Measurements from ENCODE around the gene CYP2D6.
"Not testable (repeated sequence)": the region's sequence is repeated elsewhere in the genome, so short reads cannot be mapped to it uniquely, and the experiment has no call there.

Gene CYP2D6

DNA sequence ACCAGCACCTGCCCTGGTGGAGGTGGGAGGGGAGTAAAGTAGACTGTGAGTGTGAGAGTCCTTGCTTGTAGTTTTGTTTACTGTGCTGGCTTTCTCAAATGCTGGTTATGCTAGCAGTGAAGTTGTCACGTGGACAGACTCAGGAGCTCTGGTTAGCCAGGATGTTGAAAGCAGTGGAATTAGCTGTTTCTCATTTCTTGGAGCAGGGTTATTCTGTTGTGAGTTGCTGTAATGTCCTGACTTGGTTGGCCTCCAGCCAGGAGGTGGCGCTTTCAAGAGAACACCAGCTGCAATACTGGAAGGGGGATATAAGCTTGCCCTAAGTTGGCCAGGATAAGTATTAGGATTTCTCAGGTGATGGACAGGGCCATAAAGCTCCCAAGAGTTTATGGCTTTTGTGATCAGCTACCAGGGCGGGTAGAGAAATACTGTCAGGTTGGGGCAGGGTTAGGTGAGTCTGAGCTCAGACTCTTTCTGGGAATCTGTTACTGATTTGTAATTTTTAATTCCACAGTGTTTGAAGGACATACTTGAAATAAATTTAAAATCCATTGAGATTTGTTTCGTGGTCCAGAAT lies 13.7 kb downstream of the CYP2D6 start:
- ChIA-PET POLR2A (no interaction called here), CTCF (interaction anchor here (0.8 to 1.9 kb wide), 3 partner anchors 26 to 151 kb away, joined by 3 to 5 read pairs (median 4); no protein-coding TSS in a partner anchor)
- TF ChIP-seq, protein P1, sequence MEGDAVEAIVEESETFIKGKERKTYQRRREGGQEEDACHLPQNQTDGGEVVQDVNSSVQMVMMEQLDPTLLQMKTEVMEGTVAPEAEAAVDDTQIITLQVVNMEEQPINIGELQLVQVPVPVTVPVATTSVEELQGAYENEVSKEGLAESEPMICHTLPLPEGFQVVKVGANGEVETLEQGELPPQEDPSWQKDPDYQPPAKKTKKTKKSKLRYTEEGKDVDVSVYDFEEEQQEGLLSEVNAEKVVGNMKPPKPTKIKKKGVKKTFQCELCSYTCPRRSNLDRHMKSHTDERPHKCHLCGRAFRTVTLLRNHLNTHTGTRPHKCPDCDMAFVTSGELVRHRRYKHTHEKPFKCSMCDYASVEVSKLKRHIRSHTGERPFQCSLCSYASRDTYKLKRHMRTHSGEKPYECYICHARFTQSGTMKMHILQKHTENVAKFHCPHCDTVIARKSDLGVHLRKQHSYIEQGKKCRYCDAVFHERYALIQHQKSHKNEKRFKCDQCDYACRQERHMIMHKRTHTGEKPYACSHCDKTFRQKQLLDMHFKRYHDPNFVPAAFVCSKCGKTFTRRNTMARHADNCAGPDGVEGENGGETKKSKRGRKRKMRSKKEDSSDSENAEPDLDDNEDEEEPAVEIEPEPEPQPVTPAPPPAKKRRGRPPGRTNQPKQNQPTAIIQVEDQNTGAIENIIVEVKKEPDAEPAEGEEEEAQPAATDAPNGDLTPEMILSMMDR (IDR thresholded peaks at IDR 0.05; ENCODE audit: insufficient read depth, low read length, missing control alignments): no peak
- no peak overlapping the region for H3K4me3 ChIP-seq (ENCODE audit: low read depth, low read length)
- no peak for DNase-seq (ENCODE audit: low read depth, low spot score)

- DNase-seq (ENCODE audit: low read depth, low spot score); H3K4me3 ChIP-seq (ENCODE audit: low read depth, low read length); POLR2A ChIA-PET: not testable (repeated sequence)
- CTCF ChIA-PET: interaction anchor here (1.9 kb wide), 1 partner anchor 24 kb away, joined by 5 read pairs; no protein-coding TSS in a partner anchor
These were observed 15.2 kb downstream of the CYP2D6 start for GRCh38 chr22:42115420-42115830.

- DNase-seq (ENCODE audit: low read depth, low spot score): no peak
- ChIA-PET POLR2A (no interaction called here), CTCF (no interaction called here)
- TF ChIP-seq, protein P1 (IDR thresholded peaks at IDR 0.05; ENCODE audit: insufficient read depth, low read length, missing control alignments): peak; percentile 10
- no peak overlapping the region for H3K4me3 ChIP-seq (ENCODE audit: low read depth, low read length)
These were observed 15.9 kb downstream of the CYP2D6 start for GRCh38 chr22:42114721-42115120.

GRCh38 chr22:42112793-42113192 lies 17.8 kb downstream of the CYP2D6 start:
- H3K4me3 ChIP-seq (ENCODE audit: low read depth, low read length); DNase-seq (ENCODE audit: low read depth, low spot score); POLR2A ChIA-PET: not testable (repeated sequence)
- CTCF ChIA-PET: interaction anchor here (1.0 to 4.1 kb wide), 4 partner anchors 22 to 146 kb away, joined by 3 to 33 read pairs (median 6); partner anchors contain the start of gene NDUFA6

GRCh38 chr22:42111798-42112197 lies 18.8 kb downstream of the CYP2D6 start:
- TF ChIP-seq, protein P1 (IDR thresholded peaks at IDR 0.05; ENCODE audit: insufficient read depth, low read length, missing control alignments): no peak
- POLR2A ChIA-PET: no interaction called here
- CTCF ChIA-PET: interaction anchor here (1.0 to 4.1 kb wide), 2 partner anchors 21 to 27 kb away, joined by 4 to 33 read pairs; partner anchors contain the start of gene NDUFA6
- no peak for DNase-seq (ENCODE audit: low read depth, low spot score)
- no peak overlapping the region for H3K4me3 ChIP-seq (ENCODE audit: low read depth, low read length)

DNA sequence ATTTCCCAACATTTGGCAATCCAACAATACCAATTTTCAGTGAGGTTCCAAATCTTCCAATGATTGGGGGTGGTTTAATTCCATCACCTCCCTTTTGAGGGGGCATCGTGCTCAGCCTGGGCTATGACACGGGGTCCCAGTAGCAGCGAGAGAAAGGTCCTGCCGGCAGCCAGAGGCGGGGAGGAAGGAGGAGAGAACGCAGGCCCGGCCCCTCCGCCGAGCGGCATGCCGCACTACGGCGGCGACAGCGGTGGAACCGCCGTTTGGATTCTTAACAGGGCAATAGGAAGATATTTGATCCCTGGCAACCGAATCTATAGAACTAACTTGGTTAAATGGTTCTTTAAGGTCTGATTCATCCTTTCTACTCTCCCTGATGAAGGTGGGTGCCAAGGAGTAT lies 21.8 kb downstream of the CYP2D6 start:
- no peak overlapping the region for H3K4me3 ChIP-seq (ENCODE audit: low read depth, low read length)
- no peak for DNase-seq (ENCODE audit: low read depth, low spot score)
- ChIA-PET CTCF (interaction anchor here (1.2 kb wide), 1 partner anchor 17 kb away, joined by 4 read pairs; no protein-coding TSS in a partner anchor), POLR2A (no interaction called here)
- TF ChIP-seq, protein P1 (IDR thresholded peaks at IDR 0.05; ENCODE audit: insufficient read depth, low read length, missing control alignments): no peak

GRCh38 chr22:42104332-42104860 lies 26.2 kb downstream of the CYP2D6 start:
- POLR2A ChIA-PET; DNase-seq (ENCODE audit: low read depth, low spot score); H3K4me3 ChIP-seq (ENCODE audit: low read depth, low read length): not testable (repeated sequence)
- CTCF ChIA-PET: interaction anchor here (3.1 kb wide), 1 partner anchor 13 kb away, joined by 17 read pairs; the partner anchor contains the start of gene NDUFA6

DNA sequence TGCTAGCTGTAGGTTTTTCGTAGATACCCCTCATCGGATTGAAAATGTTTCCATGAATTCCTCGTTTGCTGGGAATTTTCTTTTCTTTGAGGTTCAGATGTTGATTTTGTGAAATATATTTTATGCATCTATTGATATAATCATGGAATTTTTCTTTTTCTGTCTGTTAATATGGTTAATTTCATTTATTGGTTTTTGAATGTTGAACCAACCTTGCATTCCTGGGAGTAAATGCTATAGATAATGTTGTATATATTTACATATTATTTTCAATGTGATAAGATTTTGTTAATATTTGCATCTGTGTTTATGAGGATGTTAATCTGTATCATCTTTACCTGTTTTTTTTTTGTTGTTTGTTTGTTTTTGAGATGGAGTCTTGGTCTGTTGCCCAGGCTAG lies 29.4 kb downstream of the CYP2D6 start:
- TF ChIP-seq, protein P1 (IDR thresholded peaks at IDR 0.05; ENCODE audit: insufficient read depth, low read length, missing control alignments): no peak
- ChIA-PET POLR2A (no interaction called here), CTCF (interaction anchor here (1.7 kb wide), 1 partner anchor 10 kb away, joined by 10 read pairs; no protein-coding TSS in a partner anchor)
- DNase-seq (ENCODE audit: low read depth, low spot score): no peak
- no peak overlapping the region for H3K4me3 ChIP-seq (ENCODE audit: low read depth, low read length)
